ENCODE results near the gene RNF175.

RNF175 gene

DNA sequence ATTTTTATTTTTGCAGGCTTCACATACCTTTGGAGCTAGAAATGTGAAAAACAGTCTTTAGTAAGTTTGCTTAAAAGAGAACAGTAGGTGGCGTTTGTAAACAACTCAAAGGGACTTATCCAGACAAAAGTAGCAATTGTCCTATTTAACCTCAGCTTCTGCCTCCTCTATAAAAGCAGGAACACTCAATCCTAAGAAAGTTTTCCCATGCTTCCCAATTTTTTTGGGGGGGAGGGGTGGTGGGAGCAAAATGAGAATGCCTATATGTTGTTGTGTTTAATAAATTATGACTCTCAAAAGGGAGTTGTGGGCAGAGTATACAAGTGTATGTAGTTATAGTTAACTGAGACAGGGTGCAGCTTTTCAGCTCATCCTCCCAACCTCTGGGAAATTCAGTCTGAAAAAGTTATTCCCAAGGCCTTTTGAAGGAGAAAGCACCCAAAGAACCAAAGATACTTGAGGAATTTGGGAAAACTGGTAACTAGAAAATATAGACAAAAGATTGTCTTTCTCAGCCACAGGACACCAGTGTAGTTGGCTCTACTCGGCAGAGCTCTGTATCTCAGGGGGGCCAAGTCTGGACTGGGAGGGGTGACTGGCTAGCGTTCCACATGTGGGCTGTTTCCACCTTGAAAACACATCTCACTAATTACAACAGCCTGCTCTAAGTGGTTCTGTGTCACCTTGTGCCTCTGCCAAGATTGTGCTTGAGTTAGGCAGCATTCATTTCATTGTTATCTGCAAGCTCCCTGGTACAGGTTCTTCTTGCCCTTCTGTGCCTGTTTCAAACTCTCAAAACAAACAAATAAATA, 26.3 kb upstream of the RNF175 start:
- DNase-seq (ENCODE audit: extremely low spot score, insufficient read length, low read depth) (no peak), FAIRE-seq (peak; percentile 26)

DNA sequence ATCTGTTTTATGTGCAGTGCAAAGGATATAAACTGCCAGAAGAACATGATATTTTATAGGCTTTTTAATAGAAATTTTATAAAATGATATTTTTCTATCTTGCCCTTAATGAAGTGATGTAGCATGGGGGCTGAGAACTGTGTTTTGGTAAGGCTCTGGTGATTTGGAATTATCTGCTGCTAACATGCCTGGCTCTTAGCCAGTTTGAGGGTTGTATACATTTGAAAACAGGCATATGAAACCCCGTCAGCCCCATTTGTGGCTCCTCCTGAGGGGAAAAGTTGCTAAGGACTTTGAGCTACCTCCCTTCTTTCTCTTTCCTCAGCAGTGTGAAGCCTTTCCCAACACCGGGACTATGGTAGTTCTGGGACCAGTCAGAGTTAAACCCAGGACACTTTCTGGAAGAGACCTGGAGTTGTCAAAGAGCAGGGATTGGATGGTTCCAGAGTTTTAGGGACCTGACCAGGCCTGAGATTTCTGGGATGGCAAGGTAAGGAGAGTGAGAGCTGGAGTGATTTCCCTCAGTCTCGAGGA, 24.4 kb upstream of the RNF175 start:
- FAIRE-seq (no peak), DNase-seq (ENCODE audit: extremely low spot score, insufficient read length, low read depth) (no peak)

DNA sequence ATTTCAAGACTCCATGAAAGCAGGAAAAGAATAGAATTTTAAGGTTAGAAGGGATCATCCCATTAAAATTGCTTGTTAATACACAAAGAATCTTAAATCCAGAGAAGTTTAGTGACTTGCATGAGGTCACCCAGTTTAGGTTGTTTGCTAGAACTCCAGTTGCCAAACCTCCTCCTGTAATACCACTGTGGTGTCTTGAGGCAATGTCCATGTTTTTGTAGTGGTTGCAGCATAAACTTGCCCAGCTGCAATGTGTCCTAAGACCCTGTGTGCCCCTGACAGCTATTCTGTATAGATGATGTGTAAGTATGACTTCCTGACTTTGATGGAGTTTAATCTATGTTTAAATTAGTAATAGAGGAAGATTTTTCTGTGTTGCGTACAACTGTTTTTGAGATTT, 22.8 kb upstream of the RNF175 start:
- FAIRE-seq (no peak), DNase-seq (ENCODE audit: extremely low spot score, insufficient read length, low read depth) (no peak)

DNA sequence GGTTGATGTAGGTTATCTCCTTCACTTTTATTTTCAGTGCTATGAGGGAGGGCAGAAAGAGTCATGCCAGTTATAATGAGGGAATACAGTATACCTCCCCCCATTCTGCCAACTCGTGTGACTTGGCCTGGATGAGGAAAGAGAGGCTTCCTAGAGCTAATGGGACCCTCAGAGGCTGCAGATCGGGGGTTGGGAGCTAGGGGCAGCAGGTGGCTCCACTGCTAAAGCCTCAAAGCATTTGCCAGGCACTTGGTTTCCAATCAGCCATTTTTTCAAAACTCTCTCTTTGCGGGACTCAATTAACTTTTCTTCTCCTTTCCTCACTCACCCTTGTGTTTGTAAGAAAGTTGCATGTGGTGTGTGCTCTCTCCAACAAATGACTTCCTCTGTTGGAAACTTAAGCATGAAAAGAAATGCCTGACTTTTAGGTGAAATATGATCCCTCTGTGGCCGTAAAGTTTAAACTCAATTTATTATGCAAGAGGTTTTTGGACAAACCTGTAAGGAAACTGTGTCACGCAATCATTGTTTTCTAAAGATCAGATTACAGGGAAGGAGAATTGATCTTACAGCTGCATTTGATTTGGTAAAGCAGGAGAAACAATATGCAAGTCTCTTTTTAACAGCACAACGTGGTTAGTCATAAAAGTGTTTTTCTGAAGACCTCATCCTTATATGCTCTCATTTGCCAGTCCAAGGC, 22.0 kb upstream of the RNF175 start:
- no peak for DNase-seq (ENCODE audit: extremely low spot score, insufficient read length, low read depth)
- no peak for FAIRE-seq

DNA sequence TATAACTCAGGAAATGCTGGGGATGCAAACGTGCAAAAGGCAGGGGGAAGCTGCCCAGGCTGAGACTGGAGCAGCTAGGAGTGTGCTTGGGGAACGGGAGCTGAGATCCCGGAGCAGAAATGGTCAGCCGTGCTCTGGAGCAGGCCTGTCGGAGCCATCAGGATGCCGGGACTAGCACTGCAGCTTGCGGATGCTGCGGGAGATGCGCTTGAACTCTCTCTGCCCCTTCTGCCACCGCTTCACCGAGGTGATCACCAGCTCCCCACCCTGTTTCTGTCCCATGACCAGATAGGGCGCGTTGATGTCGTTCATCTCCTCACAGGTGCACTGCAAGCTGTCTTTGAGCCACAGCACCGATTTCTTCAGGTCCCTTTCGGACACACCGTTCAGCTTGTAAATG, 21.5 kb upstream of the RNF175 start:
- FAIRE-seq (no peak), DNase-seq (ENCODE audit: extremely low spot score, insufficient read length, low read depth) (no peak)

DNA sequence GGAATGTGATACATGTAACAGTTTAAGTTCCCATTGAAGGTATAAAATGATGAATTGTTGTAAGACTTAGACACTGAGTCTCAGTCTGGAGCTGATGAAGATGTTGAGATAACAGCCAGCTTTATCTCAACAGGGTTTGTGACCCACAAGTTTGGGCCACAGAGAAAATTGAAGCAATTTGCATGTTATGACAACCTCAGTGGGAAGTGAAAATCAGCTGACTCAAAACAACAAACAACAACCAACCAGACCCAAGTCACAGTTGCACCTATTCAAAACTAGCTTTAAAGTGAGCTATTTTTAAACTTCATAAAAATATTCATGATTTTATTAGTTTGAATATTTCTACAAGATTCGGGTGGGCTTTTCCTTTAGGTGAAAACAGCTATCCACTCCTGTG, 21.1 kb upstream of the RNF175 start:
- DNase-seq (ENCODE audit: extremely low spot score, insufficient read length, low read depth) = no peak
- peak; percentile 72 for FAIRE-seq

DNA sequence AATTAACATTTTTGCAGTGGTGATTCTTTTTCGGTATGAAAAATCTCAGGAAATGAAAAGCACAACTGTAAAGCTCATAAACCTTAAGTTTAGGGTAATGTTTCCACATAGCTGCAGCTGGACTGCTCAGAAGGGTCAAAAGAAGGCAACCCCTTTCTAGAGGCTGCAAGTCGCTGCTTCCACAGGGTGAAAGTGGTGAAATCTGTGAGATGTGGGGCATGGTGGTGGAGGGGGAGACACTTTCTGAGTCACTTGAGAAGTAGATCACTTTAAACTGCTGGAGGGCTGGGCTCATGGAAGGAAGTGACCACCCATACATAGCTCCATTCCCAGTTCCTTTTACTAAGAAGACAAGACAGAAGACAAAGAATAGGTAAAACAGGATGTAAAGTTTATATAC, 20.4 kb upstream of the RNF175 start:
- no peak for FAIRE-seq
- no peak for DNase-seq (ENCODE audit: extremely low spot score, insufficient read length, low read depth)

DNA sequence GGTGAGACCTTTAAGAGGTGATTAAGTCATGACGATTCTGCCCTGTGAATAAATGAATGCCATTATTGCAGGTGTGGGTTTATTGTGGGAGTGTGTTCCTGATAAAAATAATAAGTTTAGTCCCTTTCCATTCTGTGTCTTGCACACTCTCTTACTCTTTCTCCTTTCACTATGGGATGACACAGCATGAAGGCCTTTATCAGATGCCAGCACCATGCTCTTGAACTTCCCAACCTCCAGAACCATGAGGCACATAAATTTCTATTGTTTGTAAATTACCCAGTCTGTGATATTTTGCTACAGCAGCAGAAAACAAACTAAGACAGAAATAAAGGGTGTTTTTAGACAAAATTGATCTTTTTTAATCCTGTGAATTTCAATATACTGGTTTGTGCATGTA, 18.6 kb upstream of the RNF175 start:
- DNase-seq (ENCODE audit: extremely low spot score, insufficient read length, low read depth) = no peak
- no peak for FAIRE-seq

DNA sequence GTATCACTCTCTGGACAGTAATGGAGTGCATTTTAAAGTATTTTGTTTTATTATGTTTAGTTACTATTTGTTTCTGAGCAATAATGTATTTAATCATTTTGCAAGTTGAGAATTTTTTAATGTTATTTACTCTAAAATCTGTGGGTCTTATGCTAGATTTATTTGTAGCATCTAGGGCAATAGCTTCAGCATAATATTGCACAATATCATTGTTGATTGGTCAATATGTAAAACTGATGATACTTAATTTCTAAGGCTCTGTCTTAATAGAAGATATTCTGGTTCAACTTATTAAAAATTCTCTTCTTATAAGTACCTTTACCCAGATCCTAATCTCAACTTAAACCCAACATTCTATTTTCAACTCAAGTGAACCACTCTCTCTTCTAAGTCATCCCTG, 17.6 kb upstream of the RNF175 start:
- DNase-seq (ENCODE audit: extremely low spot score, insufficient read length, low read depth) (no peak), FAIRE-seq (no peak)

DNA sequence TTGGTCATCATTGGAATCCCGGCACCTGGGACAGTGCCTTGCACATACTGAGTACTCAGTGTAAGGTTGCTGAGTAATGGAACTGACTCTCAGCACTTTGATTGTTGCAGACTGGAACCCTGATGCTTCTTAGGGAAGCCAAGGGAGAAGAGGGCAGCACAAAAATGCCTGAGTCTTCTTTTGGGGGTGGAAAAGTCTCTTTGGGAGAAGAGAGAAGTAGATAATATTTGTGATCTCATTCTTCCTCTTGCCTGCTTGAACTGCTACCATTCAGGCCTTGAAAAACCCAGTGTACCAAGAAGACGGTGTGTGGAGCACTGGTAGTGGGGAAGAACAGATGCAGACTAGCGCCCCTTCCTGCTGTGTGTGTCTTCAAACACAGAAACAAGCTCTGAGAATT, 16.8 kb upstream of the RNF175 start:
- FAIRE-seq (no peak), DNase-seq (ENCODE audit: extremely low spot score, insufficient read length, low read depth) (no peak)

DNA sequence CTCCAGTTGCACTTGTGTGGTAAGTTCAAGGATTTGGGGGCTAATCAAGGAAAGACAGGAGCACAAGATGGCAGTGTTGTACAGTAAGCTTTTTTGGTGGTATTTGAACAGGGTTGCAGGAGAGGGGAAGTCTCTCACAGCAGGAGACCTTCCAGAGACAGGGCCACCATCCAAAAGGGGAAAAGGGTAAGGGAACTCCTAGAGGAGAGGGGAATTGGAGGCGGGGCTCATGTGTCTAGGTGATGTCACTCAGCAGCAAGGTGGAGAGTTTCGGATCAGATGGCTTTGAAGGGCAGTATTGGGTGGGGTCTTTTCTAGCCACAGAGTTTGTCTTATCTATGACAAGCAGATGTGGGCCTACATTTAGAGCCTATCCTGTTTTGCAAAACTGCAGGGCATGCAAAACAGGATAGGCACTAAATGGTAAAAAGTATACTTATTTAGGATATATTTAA, 13.4 kb upstream of the RNF175 start:
- no peak for FAIRE-seq
- DNase-seq (ENCODE audit: extremely low spot score, insufficient read length, low read depth) = no peak

DNA sequence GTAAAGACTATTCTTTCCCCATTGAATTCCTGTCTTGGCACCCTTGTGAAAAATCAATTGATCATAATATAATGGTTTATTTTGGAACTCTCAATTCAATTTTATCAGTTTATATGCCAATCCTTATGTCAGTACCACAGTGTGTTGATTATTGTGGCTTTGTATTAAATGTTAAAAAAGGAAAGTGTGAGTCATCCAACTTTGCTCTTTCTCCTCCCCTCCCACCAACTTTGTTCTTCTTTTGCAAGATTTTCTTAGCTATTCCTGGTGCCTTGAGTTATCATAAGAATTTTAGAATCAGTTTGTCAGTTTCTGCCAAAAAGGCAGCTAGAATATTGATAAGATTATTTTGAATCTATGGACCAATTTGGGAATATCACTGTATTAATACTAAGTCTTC, 11.2 kb upstream of the RNF175 start:
- DNase-seq (ENCODE audit: extremely low spot score, insufficient read length, low read depth) = no peak
- FAIRE-seq = no peak

DNA sequence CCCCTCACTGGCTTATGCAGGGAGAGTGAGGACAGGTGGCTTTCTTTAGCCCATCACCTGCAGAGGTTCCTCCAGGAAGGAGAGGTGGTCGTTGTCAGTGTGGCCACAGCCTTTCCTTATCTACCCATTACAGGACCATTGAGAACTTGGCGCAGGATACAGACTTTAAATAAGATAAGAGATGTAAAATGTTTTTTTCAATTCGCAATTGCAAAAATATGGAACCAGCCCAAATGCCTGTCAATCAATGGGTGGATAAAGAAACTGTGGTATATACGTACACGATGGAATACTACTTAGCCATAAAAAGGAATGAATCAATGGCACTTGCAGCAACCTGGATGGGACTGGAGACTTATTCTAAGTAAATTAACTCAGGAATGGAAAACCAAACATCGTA, 6.9 kb upstream of the RNF175 start:
- no peak for FAIRE-seq
- DNase-seq (ENCODE audit: extremely low spot score, insufficient read length, low read depth) = no peak

DNA sequence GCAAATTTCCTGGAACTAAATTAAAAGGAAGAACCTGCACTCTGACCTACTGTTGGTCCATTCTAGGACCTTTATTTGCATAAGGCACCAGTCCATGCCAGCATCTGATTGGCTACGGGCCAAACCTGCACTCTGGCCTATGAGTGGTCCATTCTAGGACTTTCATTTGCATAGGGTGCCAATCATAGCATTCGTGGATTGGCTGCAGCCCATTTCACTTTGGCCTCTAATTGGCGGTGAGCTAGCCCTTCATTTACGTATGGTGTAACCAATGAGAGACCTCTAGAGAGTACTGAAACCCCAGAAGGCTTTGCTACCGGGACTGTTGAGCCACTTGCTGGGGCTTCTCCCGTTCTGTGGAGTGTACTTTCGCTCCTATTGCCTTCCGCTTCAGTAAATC, 6.1 kb upstream of the RNF175 start:
- FAIRE-seq = no peak
- DNase-seq (ENCODE audit: extremely low spot score, insufficient read length, low read depth) = no peak

DNA sequence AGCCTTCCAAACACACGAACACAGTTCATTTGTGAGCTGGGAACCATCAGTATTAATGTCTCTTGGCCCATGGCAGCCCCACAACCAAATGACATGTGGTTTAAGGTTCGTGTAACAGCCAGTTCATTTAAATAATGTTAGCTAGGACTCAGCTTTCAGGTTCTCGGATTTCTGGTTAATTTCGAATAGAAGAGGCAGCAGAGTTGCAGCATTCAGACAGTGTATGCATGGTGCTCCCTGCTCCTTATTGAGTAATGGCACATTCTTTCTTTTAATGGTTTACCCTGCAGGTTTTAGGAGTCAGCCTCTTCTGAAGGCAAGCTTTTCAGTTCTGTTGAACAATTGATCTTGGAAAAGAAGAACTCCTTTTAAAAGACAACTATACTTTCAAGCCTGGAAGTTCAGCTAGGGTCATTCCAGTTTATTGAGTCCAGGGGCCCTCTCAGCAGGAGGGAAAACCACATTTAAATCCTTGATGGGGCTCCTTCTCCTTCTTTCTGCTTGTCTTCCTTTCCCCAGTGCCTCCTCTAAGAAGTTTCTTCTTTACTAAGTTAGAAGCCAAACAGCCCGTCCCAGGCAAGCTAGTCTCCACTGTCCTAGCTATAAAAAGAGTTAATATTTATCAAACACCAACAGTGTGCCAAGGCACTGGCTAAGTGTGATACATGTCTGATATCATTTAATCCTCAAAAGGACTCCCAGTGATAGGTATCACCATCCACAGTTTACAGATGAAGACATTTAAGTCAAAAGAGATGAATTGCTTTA, 5.0 kb upstream of the RNF175 start:
- DNase-seq (ENCODE audit: extremely low spot score, insufficient read length, low read depth) = no peak
- no peak for FAIRE-seq

DNA sequence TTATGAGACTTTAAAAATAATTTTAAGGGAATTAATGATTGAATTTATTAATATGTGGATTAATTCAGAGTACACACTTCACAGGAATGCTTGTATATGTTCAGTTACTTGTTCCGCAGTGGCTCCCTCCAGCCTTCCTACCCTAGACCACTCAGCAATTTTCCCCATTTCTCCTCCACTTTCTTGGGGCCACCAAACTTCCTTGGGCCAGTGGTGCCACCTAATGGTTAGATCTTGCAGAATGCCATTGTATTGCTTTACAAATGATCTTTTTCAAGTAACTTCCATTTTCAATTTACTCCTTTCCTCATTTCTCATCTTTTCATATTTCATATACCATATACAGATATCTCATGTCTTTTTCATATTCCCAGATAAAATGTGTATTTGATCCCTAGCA, 3.6 kb upstream of the RNF175 start:
- FAIRE-seq (no peak), DNase-seq (ENCODE audit: extremely low spot score, insufficient read length, low read depth) (no peak)

DNA sequence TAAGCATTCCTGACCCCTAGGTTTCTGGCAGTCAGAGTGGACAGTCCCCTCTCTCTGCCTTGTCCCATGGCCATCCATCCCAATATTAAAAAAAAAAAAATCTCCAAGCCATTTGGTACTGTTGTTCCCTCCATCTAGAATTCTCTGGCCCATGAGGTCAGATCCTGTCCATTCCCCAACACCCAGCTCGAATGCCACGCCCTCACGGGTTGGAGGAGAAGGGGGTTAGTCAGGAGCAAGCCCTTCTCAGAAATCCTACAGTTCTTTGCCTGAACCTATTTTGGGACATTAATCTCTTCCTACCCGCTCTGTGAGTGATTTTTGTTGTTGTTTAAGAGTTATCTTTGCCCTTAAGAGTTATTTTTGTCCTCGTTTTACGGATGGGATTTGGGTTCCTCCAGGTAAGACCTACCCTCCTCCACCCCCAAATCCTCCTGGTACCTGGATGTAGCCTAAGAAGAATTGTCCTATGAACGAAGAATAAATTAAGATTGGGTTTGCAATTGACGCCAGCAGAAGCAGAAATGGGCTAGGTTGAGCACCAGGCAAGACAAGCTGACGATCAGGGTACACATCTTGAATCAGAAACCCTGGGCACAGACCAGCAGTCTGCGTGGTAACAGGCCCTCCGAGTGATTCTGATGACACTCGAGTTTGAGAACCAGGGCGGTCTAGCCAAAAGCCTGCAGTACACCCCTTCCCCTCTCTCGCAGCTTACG, 977 bp downstream of the RNF175 start:
- FAIRE-seq = no peak
- DNase-seq (ENCODE audit: extremely low spot score, insufficient read length, low read depth) = no peak

DNA sequence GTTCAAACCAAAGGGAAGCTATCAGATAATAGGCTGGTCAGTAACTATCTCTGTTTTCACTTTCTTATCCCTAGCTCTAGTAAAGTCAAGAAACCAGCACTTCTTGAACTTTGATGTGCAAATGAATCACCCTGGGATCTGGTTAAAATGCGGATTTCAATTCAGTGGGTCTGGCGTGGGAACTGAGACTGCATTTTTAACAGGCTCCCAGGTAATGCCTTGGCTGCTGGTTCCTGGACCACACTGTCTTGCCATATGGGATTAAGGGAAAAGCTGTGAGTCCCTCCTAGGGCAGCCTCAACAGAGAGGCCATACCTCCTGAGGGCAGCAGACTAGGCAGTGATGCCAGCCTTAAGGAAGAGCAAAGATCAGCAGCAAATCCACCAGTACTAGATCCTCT, 1.7 kb downstream of the RNF175 start:
- no peak for FAIRE-seq
- no peak for DNase-seq (ENCODE audit: extremely low spot score, insufficient read length, low read depth)

DNA sequence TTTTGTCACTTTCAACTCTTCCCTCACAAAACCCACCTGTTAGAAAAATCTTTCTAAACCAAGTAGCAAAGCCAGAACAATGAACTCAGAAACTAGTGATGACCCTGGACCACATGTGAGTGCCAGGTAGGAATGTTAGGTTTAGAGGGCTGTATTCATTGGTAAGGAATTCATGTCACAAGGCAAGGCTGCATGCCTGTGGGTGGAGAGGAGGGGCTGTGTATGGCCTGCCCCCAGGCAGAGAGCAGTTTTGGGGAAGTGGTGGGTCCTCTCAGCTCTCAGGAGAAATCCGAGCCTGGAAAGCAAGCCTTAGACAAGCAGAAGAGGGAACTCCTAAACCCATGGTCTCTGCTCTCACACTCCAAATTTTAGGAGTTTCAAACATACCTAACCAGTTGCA, 2.4 kb downstream of the RNF175 start:
- DNase-seq (ENCODE audit: extremely low spot score, insufficient read length, low read depth) = no peak
- FAIRE-seq = no peak

DNA sequence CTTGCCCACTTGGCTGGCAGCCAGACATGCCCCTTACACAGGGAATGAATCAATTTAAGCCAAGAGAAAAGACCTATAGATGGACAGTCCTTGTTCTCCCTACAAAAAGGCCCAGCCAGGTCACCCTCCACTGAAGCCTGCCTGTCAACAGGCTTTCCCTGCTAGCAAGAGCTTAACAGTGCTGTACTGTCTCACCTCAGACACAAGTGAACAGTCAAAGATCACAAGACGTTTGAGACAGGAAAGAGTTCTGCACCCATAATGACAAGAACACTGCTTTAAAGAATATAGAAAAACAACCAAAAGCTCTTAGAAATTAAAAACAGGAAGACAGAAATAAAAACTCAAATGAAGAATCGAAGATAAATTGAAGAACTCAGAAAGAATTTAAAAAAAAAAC, 4.6 kb downstream of the RNF175 start:
- FAIRE-seq (no peak), DNase-seq (ENCODE audit: extremely low spot score, insufficient read length, low read depth) (no peak)

Data from GM18507 (cell line).